GM23338 (cell line): ENCODE measurements around the gene GSTP1. TPM values are rescaled to one million over a fixed set of nuclear protein-coding genes. Genes with fewer than 3 reads are reported as not detected.

Experiments
- ATAC-seq: fragments of 200-7000 bp; cut with Tn5 transposase; 3 replicates; pipeline ENCODE4 v1.9.1; 2020
- DNase-seq: peaks from one replicate; pipeline ENCODE4 v3.0.0-alpha.2; 2015; ENCODE audit warnings: low spot score
- H2AFZ ChIP-seq: fragments of 200-600 bp; sonication (generic); 2 replicates; pipeline ENCODE4 v1.8.0; 2016; ENCODE audit warnings: antibody characterized with exemption, mild to moderate bottlenecking, moderate library complexity
- H3F3A ChIP-seq: fragments of 200-600 bp; sonication (generic); replicated peaks from 2 replicates; pipeline ENCODE4 v1.8.0; 2017; ENCODE audit warnings: antibody characterized with exemption, mixed run types, low read depth
- H3K27ac ChIP-seq: fragments of 200-600 bp; sonication (generic); 2 replicates; pipeline ENCODE4 v1.6.1; 2016; ENCODE audit warnings: low read depth
- H3K27me3 ChIP-seq: fragments of 200-600 bp; sonication (generic); 2 replicates; pipeline ENCODE4 v1.8.0; 2016; ENCODE audit warnings: mild to moderate bottlenecking, mixed run types, moderate library complexity; ENCODE audit not compliant: insufficient read depth
- H3K36me3 ChIP-seq: fragments of 200-600 bp; sonication (generic); 2 replicates; pipeline ENCODE4 v1.8.0; 2016; ENCODE audit warnings: mild to moderate bottlenecking; ENCODE audit not compliant: insufficient read depth
- H3K4me1 ChIP-seq: fragments of 200-600 bp; sonication (generic); 2 replicates; pipeline ENCODE4 v1.8.0; 2016; ENCODE audit warnings: mild to moderate bottlenecking, moderate library complexity; ENCODE audit not compliant: insufficient read depth
- H3K4me2 ChIP-seq: fragments of 200-600 bp; sonication (generic); 2 replicates; pipeline ENCODE4 v1.7.1; 2017; ENCODE audit warnings: mixed run types
- H3K4me3 ChIP-seq: fragments of 200-600 bp; sonication (generic); 2 replicates; pipeline ENCODE4 v1.6.1; 2016; ENCODE audit warnings: mixed run types
- H3K79me2 ChIP-seq: fragments of 200-600 bp; sonication (generic); replicated peaks from 2 replicates; pipeline ENCODE4 v1.8.0; 2017; ENCODE audit warnings: mild to moderate bottlenecking; ENCODE audit not compliant: insufficient read depth
- H3K9me2 ChIP-seq: fragments of 200-600 bp; sonication (generic); 2 replicates; pipeline ENCODE4 v1.8.0; 2017; ENCODE audit not compliant: insufficient read depth
- H4K20me1 ChIP-seq: fragments of 200-600 bp; sonication (generic); replicated peaks from 2 replicates; pipeline ENCODE4 v1.8.0; 2017; ENCODE audit warnings: mild to moderate bottlenecking; ENCODE audit not compliant: insufficient read depth
- H3K27ac Mint-ChIP-seq: 2 replicates; pipeline ENCODE4 v1.8.0; 2020; ENCODE audit warnings: inconsistent platforms, mild to moderate bottlenecking, moderate library complexity, mixed read lengths
- H3K27me3 Mint-ChIP-seq: 3 replicates; pipeline ENCODE4 v1.8.0; 2022; ENCODE audit warnings: low read depth, mild to moderate bottlenecking, moderate library complexity, mixed read lengths, inconsistent platforms; ENCODE audit not compliant: insufficient read depth, poor library complexity
- H3K36me3 Mint-ChIP-seq: 3 replicates; pipeline ENCODE4 v1.8.0; 2021; ENCODE audit warnings: low read depth, mild to moderate bottlenecking, inconsistent platforms, moderate library complexity, mixed read lengths
- H3K4me1 Mint-ChIP-seq: 3 replicates; pipeline ENCODE4 v1.8.0; 2020; ENCODE audit warnings: mild to moderate bottlenecking, inconsistent platforms, mixed read lengths
- H3K4me3 Mint-ChIP-seq: 3 replicates; pipeline ENCODE4 v1.8.0; 2021; ENCODE audit warnings: moderate library complexity, mild to moderate bottlenecking, inconsistent platforms, mixed read lengths
- H3K9me3 Mint-ChIP-seq: 3 replicates; pipeline ENCODE4 v1.8.0; 2020; ENCODE audit warnings: moderate library complexity, mild to moderate bottlenecking, inconsistent platforms, mixed read lengths
- CREB1 ChIP-seq: fragments of 250-450 bp; sonication (Bioruptor Pico); IDR thresholded peaks from 2 replicates; pipeline ENCODE4 v1.5.0; 2020; ENCODE audit warnings: low read depth, mild to moderate bottlenecking, moderate library complexity
- CTCF ChIP-seq, 2 experiments: fragments of 200-600 bp in 1 of 2; sonication (generic) in 1 of 2; conservative IDR thresholded peaks; 2 replicates each; pipeline versions ENCODE4 v1.5.1 to v1.6.1; 2016 to 2017; ENCODE audit warnings: antibody characterized with exemption in 2 of 2, low read depth in 2 of 2, mild to moderate bottlenecking in 2 of 2, moderate library complexity in 1 of 2
- ETS1 ChIP-seq: IDR thresholded peaks from 2 replicates; pipeline ENCODE4 v1.6.1; 2016; ENCODE audit warnings: antibody characterized with exemption
- EZH2 ChIP-seq: fragments of 200-600 bp; sonication (generic); IDR thresholded peaks from one replicate; pipeline ENCODE4 v1.8.0; 2017; ENCODE audit warnings: antibody characterized with exemption, mild to moderate bottlenecking, low read depth; ENCODE audit not compliant: unreplicated experiment
- EZH2phosphoT487 ChIP-seq: fragments of 200-600 bp; sonication (generic); IDR thresholded peaks from one replicate; pipeline ENCODE4 v1.8.1; 2018; ENCODE audit warnings: antibody characterized with exemption; ENCODE audit not compliant: unreplicated experiment
- JUNB ChIP-seq: IDR thresholded peaks from one replicate; pipeline ENCODE4 v1.6.1; 2016; ENCODE audit warnings: antibody characterized with exemption; ENCODE audit not compliant: unreplicated experiment
- NANOG ChIP-seq: IDR thresholded peaks from 2 replicates; pipeline ENCODE4 v1.6.1; 2016; ENCODE audit warnings: antibody characterized with exemption, borderline replicate concordance
- POLR2AphosphoS5 ChIP-seq: IDR thresholded peaks from 2 replicates; pipeline ENCODE4 v1.6.1; 2016; ENCODE audit warnings: antibody characterized with exemption, low read depth
- STAT1 ChIP-seq: IDR thresholded peaks from one replicate; pipeline ENCODE4 v1.6.1; 2016; ENCODE audit warnings: antibody characterized with exemption; ENCODE audit not compliant: unreplicated experiment
- ZNF114 ChIP-seq: fragments of 250-450 bp; sonication (Bioruptor Pico); IDR thresholded peaks from 2 replicates; pipeline ENCODE4 v1.5.0; 2020; ENCODE audit warnings: mild to moderate bottlenecking, moderate library complexity
- ZNF331 ChIP-seq: fragments of 250-450 bp; sonication (Bioruptor Pico); IDR thresholded peaks from 2 replicates; pipeline ENCODE4 v1.5.0; 2020; ENCODE audit warnings: low read depth, mild to moderate bottlenecking, moderate library complexity
- polyA plus RNA-seq: library from polyadenylated mRNA; unstranded; fragments of >200 nt; fragmentation: Nextera tagmentation; extraction: Ambion mirVana; gene quantifications from 2 replicates; pipeline ENCODE4 v1.2.1, GENCODE V29; 2016
- total RNA-seq: library from RNA; depleted of rRNA; stranded (reverse); fragments of >200 nt; shearing (Covaris generic); gene quantifications from 2 replicates; pipeline ENCODE4 v1.2.3, GENCODE V29; 2014
- TF ChIP-seq, protein P1 (sequence below): fragments of 250-450 bp; sonication (Bioruptor Pico); IDR thresholded peaks from 2 replicates; pipeline ENCODE4 v1.5.0; 2020; ENCODE audit warnings: mild to moderate bottlenecking, moderate library complexity
- TF ChIP-seq, protein P2 (sequence below): IDR thresholded peaks from one replicate; pipeline ENCODE4 v1.6.1; 2018; ENCODE audit warnings: antibody characterized with exemption; ENCODE audit not compliant: unreplicated experiment

Gene GSTP1
- total and polyA plus RNA-seq, 2 experiments from 2014 or later = 1,776 to 1,881 TPM

DNA sequence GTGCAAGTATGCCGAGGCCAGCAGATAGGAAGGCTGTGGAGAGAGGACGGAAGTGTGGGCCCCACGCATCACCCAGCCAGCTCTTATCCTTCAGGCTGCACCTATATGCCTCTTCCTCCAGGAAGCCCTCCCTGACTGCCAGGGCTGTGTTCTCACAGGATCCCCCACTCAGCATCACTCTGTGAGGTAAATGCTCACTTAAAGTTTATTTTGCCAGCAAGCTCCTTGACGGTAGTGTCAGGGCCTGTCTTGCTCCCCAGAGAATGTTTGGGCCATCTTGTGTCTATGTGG is 51.6 kb downstream of the GSTP1 start:
- Mint-ChIP-seq H3K9me3 (no peaks in the 10 kb centered on the region; the same call in 2 of the 3 replicates), H3K27ac (no peak overlapping the region), H3K4me3 (no peak overlapping the region), H3K36me3 (no peaks in the 10 kb centered on the region; the same call in 2 of the 3 replicates), H3K27me3 (peaks cover 28% of the 10 kb centered on the region), H3K4me1 (peaks cover 16% of the 10 kb centered on the region; the same call in 2 of the 3 replicates)
- Histone ChIP-seq H2AFZ (no peak overlapping the region), H4K20me1 (no peaks in the 10 kb centered on the region), H3K4me1 (peaks cover 10% of the 10 kb centered on the region; the same call in 1 of the 2 replicates), H3K36me3 (no peaks in the 10 kb centered on the region), H3F3A (peaks cover 5% of the 10 kb centered on the region; the same call in 1 of the 2 replicates), H3K27me3 (peaks cover under 1% of the 10 kb centered on the region), H3K9me2 (no peaks in the 10 kb centered on the region), H3K27ac (no peak overlapping the region), H3K4me3 (no peak overlapping the region), H3K4me2 (no peak overlapping the region), H3K79me2 (no peaks in the 10 kb centered on the region)
- ATAC-seq = no peak
- no peak for DNase-seq
- TF ChIP-seq, protein P1, sequence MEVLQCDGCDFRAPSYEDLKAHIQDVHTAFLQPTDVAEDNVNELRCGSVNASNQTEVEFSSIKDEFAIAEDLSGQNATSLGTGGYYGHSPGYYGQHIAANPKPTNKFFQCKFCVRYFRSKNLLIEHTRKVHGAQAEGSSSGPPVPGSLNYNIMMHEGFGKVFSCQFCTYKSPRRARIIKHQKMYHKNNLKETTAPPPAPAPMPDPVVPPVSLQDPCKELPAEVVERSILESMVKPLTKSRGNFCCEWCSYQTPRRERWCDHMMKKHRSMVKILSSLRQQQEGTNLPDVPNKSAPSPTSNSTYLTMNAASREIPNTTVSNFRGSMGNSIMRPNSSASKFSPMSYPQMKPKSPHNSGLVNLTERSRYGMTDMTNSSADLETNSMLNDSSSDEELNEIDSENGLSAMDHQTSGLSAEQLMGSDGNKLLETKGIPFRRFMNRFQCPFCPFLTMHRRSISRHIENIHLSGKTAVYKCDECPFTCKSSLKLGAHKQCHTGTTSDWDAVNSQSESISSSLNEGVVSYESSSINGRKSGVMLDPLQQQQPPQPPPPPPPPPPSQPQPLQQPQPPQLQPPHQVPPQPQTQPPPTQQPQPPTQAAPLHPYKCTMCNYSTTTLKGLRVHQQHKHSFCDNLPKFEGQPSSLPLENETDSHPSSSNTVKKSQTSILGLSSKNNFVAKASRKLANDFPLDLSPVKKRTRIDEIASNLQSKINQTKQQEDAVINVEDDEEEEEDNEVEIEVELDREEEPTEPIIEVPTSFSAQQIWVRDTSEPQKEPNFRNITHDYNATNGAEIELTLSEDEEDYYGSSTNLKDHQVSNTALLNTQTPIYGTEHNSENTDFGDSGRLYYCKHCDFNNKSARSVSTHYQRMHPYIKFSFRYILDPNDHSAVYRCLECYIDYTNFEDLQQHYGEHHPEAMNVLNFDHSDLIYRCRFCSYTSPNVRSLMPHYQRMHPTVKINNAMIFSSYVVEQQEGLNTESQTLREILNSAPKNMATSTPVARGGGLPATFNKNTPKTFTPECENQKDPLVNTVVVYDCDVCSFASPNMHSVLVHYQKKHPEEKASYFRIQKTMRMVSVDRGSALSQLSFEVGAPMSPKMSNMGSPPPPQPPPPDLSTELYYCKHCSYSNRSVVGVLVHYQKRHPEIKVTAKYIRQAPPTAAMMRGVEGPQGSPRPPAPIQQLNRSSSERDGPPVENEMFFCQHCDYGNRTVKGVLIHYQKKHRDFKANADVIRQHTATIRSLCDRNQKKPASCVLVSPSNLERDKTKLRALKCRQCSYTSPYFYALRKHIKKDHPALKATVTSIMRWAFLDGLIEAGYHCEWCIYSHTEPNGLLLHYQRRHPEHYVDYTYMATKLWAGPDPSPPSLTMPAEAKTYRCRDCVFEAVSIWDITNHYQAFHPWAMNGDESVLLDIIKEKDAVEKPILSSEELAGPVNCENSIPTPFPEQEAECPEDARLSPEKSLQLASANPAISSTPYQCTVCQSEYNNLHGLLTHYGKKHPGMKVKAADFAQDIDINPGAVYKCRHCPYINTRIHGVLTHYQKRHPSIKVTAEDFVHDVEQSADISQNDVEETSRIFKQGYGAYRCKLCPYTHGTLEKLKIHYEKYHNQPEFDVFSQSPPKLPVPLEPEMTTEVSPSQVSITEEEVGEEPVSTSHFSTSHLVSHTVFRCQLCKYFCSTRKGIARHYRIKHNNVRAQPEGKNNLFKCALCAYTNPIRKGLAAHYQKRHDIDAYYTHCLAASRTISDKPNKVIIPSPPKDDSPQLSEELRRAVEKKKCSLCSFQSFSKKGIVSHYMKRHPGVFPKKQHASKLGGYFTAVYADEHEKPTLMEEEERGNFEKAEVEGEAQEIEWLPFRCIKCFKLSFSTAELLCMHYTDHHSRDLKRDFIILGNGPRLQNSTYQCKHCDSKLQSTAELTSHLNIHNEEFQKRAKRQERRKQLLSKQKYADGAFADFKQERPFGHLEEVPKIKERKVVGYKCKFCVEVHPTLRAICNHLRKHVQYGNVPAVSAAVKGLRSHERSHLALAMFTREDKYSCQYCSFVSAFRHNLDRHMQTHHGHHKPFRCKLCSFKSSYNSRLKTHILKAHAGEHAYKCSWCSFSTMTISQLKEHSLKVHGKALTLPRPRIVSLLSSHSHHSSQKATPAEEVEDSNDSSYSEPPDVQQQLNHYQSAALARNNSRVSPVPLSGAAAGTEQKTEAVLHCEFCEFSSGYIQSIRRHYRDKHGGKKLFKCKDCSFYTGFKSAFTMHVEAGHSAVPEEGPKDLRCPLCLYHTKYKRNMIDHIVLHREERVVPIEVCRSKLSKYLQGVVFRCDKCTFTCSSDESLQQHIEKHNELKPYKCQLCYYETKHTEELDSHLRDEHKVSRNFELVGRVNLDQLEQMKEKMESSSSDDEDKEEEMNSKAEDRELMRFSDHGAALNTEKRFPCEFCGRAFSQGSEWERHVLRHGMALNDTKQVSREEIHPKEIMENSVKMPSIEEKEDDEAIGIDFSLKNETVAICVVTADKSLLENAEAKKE (CRISPR knock-in tag) = no peak
- TF ChIP-seq EZH2 = no peak
- TF ChIP-seq, protein P2, sequence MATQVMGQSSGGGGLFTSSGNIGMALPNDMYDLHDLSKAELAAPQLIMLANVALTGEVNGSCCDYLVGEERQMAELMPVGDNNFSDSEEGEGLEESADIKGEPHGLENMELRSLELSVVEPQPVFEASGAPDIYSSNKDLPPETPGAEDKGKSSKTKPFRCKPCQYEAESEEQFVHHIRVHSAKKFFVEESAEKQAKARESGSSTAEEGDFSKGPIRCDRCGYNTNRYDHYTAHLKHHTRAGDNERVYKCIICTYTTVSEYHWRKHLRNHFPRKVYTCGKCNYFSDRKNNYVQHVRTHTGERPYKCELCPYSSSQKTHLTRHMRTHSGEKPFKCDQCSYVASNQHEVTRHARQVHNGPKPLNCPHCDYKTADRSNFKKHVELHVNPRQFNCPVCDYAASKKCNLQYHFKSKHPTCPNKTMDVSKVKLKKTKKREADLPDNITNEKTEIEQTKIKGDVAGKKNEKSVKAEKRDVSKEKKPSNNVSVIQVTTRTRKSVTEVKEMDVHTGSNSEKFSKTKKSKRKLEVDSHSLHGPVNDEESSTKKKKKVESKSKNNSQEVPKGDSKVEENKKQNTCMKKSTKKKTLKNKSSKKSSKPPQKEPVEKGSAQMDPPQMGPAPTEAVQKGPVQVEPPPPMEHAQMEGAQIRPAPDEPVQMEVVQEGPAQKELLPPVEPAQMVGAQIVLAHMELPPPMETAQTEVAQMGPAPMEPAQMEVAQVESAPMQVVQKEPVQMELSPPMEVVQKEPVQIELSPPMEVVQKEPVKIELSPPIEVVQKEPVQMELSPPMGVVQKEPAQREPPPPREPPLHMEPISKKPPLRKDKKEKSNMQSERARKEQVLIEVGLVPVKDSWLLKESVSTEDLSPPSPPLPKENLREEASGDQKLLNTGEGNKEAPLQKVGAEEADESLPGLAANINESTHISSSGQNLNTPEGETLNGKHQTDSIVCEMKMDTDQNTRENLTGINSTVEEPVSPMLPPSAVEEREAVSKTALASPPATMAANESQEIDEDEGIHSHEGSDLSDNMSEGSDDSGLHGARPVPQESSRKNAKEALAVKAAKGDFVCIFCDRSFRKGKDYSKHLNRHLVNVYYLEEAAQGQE = no peak
- no peak for TF ChIP-seq POLR2AphosphoS5
- TF ChIP-seq ZNF114 (CRISPR knock-in tag) = no peak
- TF ChIP-seq ETS1 = no peak
- no peak for TF ChIP-seq NANOG
- TF ChIP-seq EZH2phosphoT487 = no peak
- no peak for TF ChIP-seq CTCF (conservative IDR thresholded peaks at IDR 0.05; ENCODE audit: low read depth in 2 of 2)
- no peak for TF ChIP-seq CREB1 (CRISPR knock-in tag)
- TF ChIP-seq STAT1 = no peak
- no peak for TF ChIP-seq JUNB
- TF ChIP-seq ZNF331 (CRISPR knock-in tag) = no peak
